Small intestine (tissue), 7 donors: ENCODE measurements around the gene ITPKA. TPM values are rescaled to one million over a fixed set of nuclear protein-coding genes. Genes with fewer than 3 reads are reported as not detected.

Source experiments
- DNase-seq, 2 donors: peaks; one replicate each; pipeline versions ENCODE4 v3.0.0 to v3.0.0-alpha.2; 2013
- FAIRE-seq: peaks from 2 replicates; lab custom pipeline; 2012; peaks lifted over from hg19 to GRCh38; lab: Jason Lieb, UNC
- H3K27ac ChIP-seq, 3 donors: one replicate each; pipeline ENCODE4 v1.5.1; 2013; ENCODE audit warnings: low read length in 2 of 3, mild to moderate bottlenecking in 2 of 3, control low read depth in 1 of 3, inconsistent platforms in 1 of 3, low read depth in 1 of 3, moderate library complexity in 1 of 3
- H3K27me3 ChIP-seq, 3 donors: one replicate each; pipeline ENCODE4 v1.6.1; 2013; ENCODE audit warnings: low read length in 3 of 3, inconsistent platforms in 1 of 3; ENCODE audit not compliant: control insufficient read depth in 3 of 3, insufficient read depth in 3 of 3
- H3K36me3 ChIP-seq, 3 donors: one replicate each; pipeline ENCODE4 v1.6.1; 2013; ENCODE audit warnings: low read length in 3 of 3, inconsistent platforms in 1 of 3, low read depth in 1 of 3, mild to moderate bottlenecking in 1 of 3, moderate library complexity in 1 of 3; ENCODE audit not compliant: control insufficient read depth in 3 of 3, insufficient read depth in 2 of 3
- H3K4me1 ChIP-seq, 3 donors: one replicate each; pipeline ENCODE4 v1.6.1; 2013; ENCODE audit warnings: low read length in 2 of 3, inconsistent platforms in 1 of 3, low read depth in 1 of 3, mild to moderate bottlenecking in 1 of 3, moderate library complexity in 1 of 3; ENCODE audit not compliant: control insufficient read depth in 3 of 3, insufficient read depth in 2 of 3
- H3K4me3 ChIP-seq, 3 donors: one replicate each; pipeline ENCODE4 v1.5.1; 2013; ENCODE audit warnings: low read length in 3 of 3, control low read depth in 1 of 3, inconsistent platforms in 1 of 3, low read depth in 1 of 3, mild to moderate bottlenecking in 1 of 3, moderate library complexity in 1 of 3
- H3K9me3 ChIP-seq, 2 donors: one replicate each; pipeline ENCODE4 v1.6.1; 2013; ENCODE audit warnings: low read depth in 1 of 2, low read length in 1 of 2; ENCODE audit not compliant: control insufficient read depth in 2 of 2, insufficient read depth in 1 of 2
- WGBS, 3 donors: extraction: QIAGEN DNeasy Blood & Tissue Kit; methylation state at CpG; one replicate each; pipeline ENCODE4 v1.1.7; 2013; 5-methylcytosine and 5-hydroxymethylcytosine counted together
- polyA plus RNA-seq, 4 donors: library from polyadenylated mRNA; stranded (reverse) in 3 of 4; unstranded in 1 of 4; fragments of 200-250 nt in 3 of 4; fragments of 120-200 nt in 1 of 4; gene quantifications; one replicate each; pipeline versions ENCODE4 v1.2.1 to v1.2.3, GENCODE V29; 2013
- donor health status: healthy with polysubstance abuse.
- donor health status: control.
- donor health status: control.
- donor health status: Bipolar disorder and iron deficiency.
- donor health status: healthy.

Gene ITPKA
- polyA plus RNA-seq, 4 donors = 30.3 to 93.9 (median 48.4) TPM

DNA sequence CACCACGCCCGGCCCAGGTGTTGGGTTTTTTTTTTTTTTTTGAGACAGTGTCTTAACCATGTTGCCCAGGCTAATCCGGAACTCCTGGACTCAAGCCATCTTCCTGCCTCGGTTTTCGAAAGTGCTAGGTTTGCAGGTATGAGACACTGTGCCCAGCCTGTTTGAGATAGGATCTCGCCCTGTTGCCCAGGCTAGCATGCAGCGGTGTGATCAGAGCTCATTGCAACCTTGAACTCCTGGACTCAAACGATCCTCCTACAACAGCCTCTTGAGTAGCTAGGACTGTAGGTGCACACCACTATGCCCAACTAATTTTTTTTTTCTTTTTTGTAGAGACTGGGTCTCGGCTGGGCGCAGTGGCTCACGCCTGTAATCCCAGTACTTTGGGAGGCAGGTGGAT, 20.3 kb upstream of the ITPKA start:
- DNase-seq = peak in 1 of 2 donors; percentile 93
- WGBS, 3 donors = 47 to 78% (median 65%) methylated on average over 11 of the region's 11 CpGs
- no peaks in the 10 kb centered on the region for H3K4me1 ChIP-seq
- H3K27ac ChIP-seq = no peak overlapping the region
- no peak overlapping the region for H3K4me3 ChIP-seq
- H3K27me3 ChIP-seq = no peaks in the 10 kb centered on the region
- H3K9me3 ChIP-seq = no peaks in the 10 kb centered on the region
- no peak for FAIRE-seq
- H3K36me3 ChIP-seq = peaks cover 19 to 74% (median 26%) of the 10 kb centered on the region in 3 donors

DNA sequence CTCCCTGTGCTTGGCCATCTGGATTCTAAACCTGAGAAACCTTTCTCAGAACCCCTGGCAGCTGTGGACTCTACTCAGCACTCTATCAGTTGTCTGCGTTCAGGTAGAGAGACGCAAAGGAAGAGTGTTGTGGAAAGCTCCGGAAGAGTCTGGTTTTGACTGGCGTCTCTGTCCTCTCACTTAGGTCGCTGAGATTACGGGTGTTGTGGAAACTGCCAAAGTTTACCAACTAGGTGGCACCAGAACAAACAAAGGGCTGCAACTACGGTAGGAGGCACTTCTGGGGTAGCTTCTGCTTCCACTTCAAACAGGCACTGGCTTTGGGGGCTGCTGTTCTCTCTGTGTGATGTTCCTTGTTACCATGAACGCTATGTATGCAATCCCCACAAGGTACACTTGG, 19.2 kb upstream of the ITPKA start:
- Histone ChIP-seq H3K4me3 (no peak overlapping the region), H3K4me1 (no peaks in the 10 kb centered on the region), H3K36me3 (peaks cover 23 to 76% (median 26%) of the 10 kb centered on the region in 3 donors), H3K27me3 (no peaks in the 10 kb centered on the region), H3K27ac (peak overlapping the region in 2 of 3 donors; percentile 65 to 81), H3K9me3 (no peaks in the 10 kb centered on the region)
- FAIRE-seq (no peak), DNase-seq (peak in 1 of 2 donors; percentile 64)
- WGBS, 3 donors = 33 to 66% (median 50%) methylated on average over 8 of the region's 8 CpGs

DNA sequence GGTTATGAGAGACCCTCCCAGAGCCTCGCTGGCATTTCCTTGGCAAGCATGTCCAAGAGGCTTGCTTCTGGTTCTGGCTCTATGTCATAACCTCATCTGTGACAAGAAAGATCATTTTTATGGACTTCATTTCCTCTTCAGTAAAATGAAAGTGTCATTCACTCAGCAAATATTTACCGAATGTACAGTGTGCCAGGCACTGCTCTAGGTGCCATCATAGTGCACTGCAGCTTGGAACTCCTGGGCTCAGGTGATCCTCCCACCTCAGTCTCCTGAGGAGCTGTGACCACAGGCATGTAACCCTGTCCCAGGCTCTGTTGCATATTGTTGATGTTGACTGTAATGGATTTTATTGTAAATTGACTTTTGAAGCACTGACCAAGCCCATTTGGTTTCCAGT, 18.7 kb upstream of the ITPKA start:
- FAIRE-seq = no peak
- Histone ChIP-seq H3K27ac (peak overlapping the region in 2 of 3 donors; percentile 65 to 81), H3K27me3 (no peaks in the 10 kb centered on the region), H3K36me3 (peaks cover 23 to 78% (median 28%) of the 10 kb centered on the region in 3 donors), H3K4me3 (no peak overlapping the region), H3K4me1 (peaks cover 0 to 5% (median 2%) of the 10 kb centered on the region in 3 donors), H3K9me3 (no peaks in the 10 kb centered on the region)
- peak; percentile 27 to 72 for DNase-seq
- WGBS, 3 donors = 14 to 58% (median 35%) methylated on average over 2 of the region's 2 CpGs

DNA sequence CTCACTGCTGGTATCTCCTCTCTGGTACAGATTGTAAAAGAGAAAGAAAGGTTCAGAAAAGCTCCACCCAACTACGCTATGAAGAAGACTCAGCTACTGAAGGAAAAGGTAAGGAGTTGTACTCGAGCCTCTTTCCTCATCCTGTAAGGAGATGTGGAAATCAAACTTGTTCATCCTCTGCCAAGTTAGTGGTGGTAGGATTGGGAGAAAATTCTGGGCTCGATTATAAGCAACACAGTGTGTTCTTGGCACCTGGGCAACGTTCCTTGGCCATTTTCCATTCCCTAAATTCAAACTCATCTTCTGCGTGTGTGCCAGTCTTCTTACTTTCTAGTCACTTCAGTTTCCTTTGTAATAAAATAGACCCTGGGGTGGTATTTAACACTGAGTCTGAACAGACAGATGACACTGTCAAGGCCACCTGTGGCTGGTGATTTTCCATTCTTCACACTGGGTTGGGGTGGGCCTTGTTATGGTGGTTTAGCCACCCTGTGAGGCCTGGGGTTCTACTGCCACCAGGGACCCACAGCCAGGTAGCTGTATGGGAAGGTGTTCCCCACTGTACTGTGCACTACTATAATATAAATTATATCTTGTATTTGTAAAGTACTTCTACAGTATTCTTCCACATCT, 17.1 kb upstream of the ITPKA start:
- 86 to 94% (median 87%) methylated on average over 5 of the region's 5 CpGs for WGBS, 3 donors
- Histone ChIP-seq H3K27me3 (no peaks in the 10 kb centered on the region), H3K4me3 (no peak overlapping the region), H3K27ac (no peak overlapping the region), H3K9me3 (no peaks in the 10 kb centered on the region), H3K4me1 (peaks cover 0 to 18% (median 5%) of the 10 kb centered on the region in 3 donors), H3K36me3 (peaks cover 23 to 85% (median 28%) of the 10 kb centered on the region in 3 donors)
- DNase-seq (no peak), FAIRE-seq (no peak)

DNA sequence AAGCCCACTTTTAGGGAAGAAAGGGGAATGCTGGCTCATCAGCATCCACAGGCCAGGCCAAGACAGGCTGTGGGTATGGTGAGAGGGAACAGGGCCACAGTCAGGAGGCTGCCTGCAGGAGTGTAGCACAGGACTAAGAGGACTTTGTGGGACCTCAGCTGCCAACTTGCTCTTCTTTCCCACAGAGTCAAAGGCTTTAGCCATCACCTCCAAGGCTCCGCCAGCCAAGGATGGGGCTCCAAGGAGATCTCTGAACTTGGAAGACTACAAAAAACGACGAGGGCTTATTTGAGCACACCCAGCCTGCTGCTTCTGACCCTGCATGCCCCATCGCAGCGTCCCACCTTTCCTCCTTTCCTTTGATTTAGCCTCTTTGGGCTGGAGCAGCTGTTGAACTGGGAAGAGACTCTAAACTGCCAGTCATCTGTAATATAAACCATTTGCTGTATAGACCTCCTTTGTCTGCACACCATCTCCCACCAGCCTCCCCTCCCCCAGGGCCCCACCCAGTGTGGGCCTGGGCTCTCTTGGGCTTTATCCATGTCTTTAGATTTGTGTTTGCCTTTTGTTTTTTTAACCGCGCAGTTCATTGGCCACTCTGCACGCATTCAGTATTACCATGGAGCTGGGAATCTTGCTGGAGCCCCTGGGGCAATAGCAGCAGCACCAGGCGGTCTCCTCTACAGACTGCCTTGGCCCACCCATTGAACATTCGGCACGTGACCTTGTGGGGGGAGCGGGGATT, 13.1 kb upstream of the ITPKA start:
- Histone ChIP-seq H3K27ac (no peak overlapping the region), H3K9me3 (no peaks in the 10 kb centered on the region), H3K27me3 (no peaks in the 10 kb centered on the region), H3K36me3 (peaks cover 19 to 71% (median 27%) of the 10 kb centered on the region in 3 donors), H3K4me1 (peaks cover 0 to 42% (median 5%) of the 10 kb centered on the region in 3 donors), H3K4me3 (no peak overlapping the region)
- no peak for FAIRE-seq
- 93 to 96% (median 95%) methylated on average over 12 of the region's 12 CpGs for WGBS, 3 donors
- no peak for DNase-seq

DNA sequence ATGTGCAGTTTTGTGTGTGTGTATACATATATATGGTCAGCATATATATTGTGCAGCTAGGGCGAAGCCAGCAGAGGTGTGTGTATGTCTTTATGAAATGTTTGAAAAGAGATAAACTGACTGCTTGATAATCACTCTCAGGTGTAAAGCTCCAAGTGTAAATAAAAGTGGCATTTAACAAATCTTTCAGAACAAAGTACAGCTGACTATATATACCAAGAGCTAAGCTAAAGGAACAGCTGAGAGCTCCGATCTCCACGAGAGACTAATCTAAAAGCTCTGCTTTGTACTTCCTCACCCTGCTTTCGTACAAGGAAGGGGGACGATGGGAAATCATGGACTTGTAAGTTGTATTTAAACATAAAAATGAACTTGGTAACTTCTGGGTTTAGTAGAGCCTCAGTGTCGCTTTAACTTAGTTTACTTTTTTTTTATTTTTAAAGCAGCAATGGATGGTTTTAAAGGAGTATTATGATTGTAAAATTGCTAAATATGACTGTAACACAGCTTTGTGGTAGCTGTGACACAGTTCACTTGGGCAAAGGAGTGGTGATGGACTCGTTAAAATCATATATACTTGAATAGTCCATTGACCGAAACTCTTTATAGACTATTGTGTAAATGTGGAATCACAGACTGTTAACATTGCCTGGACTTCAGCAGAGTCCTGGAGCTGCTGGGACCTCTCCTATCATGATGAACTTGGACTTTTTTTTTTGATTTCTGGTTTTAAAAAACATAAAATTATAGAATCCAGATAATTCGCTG, 11.4 kb upstream of the ITPKA start:
- peaks cover 0 to 47% (median 6%) of the 10 kb centered on the region in 3 donors for H3K4me1 ChIP-seq
- H3K36me3 ChIP-seq = peaks cover 9 to 61% (median 16%) of the 10 kb centered on the region in 3 donors
- no peaks in the 10 kb centered on the region for H3K27me3 ChIP-seq
- WGBS, 3 donors = 39 to 76% (median 54%) methylated on average over 9 of the region's 9 CpGs
- H3K4me3 ChIP-seq = no peak overlapping the region
- DNase-seq = peak; percentile 75 to 80
- no peak for FAIRE-seq
- peak overlapping the region in 2 of 3 donors; percentile 24 to 71 for H3K27ac ChIP-seq
- no peaks in the 10 kb centered on the region for H3K9me3 ChIP-seq

DNA sequence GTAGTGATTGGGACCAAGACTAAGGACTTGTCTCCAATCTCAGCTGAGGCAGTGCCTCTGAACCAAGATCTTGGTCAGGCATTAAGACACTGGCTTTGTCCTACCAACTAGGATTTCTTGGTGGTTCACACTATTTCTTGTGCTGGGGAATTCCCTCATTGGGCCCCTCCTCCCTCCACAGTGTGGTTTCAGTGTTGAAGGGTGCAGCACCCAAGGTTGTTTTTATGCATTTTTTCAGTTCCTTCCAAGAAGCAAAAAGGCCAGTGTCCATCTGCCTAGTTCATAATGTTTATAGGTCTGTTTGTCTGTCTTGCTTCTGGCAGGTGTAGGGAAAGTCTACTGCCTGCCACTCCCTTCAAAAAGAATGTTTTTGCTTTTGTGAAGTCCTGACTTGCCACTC, 10.6 kb upstream of the ITPKA start:
- H3K27ac ChIP-seq = peak overlapping the region in 2 of 3 donors; percentile 12 to 71
- H3K4me3 ChIP-seq = no peak overlapping the region
- no peaks in the 10 kb centered on the region for H3K27me3 ChIP-seq
- FAIRE-seq (no peak), DNase-seq (peak in 1 of 2 donors; percentile 41)
- no peaks in the 10 kb centered on the region for H3K9me3 ChIP-seq
- peaks cover 0 to 55% (median 11%) of the 10 kb centered on the region in 3 donors for H3K4me1 ChIP-seq
- peaks cover 9 to 55% (median 13%) of the 10 kb centered on the region in 3 donors for H3K36me3 ChIP-seq

DNA sequence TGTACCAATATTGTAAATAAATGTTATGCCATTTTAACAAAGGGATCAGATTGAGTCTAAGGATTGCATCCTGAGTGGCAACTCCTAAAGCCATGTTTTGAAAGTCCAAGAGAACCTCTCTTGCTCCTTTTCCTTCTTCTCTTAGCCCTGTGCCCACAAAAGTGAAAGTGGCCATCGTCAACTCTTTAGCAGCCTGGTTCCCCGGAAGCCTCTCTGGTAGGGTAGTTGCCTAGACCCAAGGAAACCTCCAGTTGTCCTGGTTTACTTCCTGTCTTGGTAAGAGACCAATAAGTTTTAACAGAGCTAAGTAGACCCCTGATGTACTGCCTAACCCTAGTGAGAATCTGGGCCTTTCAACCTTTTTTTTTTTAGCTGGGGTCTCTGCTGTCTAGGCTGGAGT, 10.2 kb upstream of the ITPKA start:
- no peaks in the 10 kb centered on the region for H3K9me3 ChIP-seq
- no peak overlapping the region for H3K4me3 ChIP-seq
- H3K27me3 ChIP-seq = no peaks in the 10 kb centered on the region
- WGBS, 3 donors = 41 to 50% (median 44%) methylated on average over 2 of the region's 2 CpGs
- peaks cover 9 to 51% (median 10%) of the 10 kb centered on the region in 3 donors for H3K36me3 ChIP-seq
- peak overlapping the region in 1 of 3 donors; percentile 71 for H3K27ac ChIP-seq
- DNase-seq (peak; percentile 47 to 48), FAIRE-seq (no peak)
- peaks cover 0 to 56% (median 11%) of the 10 kb centered on the region in 3 donors for H3K4me1 ChIP-seq
